HEK293 (cell line): ENCODE measurements around the gene AK3.

Experiments used
- CTCF ChIP-seq: fragments of 450-650 bp; formaldehyde crosslinking; IDR thresholded peaks from 2 replicates; pipeline ENCODE4 v1.5.1; 2016; ENCODE audit warnings: missing biosample characterization, missing genetic modification characterization
- IKZF3 ChIP-seq: fragments of 450-650 bp; IDR thresholded peaks from 2 replicates; pipeline ENCODE4 v1.5.0; 2018; ENCODE audit warnings: missing biosample characterization, mild to moderate bottlenecking, missing genetic modification characterization, moderate library complexity
- ZBTB26 ChIP-seq: fragments of 450-650 bp; formaldehyde crosslinking; optimal IDR thresholded peaks from 2 replicates; pipeline ENCODE3; 2016; ENCODE audit warnings: missing biosample characterization, mild to moderate bottlenecking, missing genetic modification characterization
- ZFP37 ChIP-seq: fragments of 450-650 bp; formaldehyde crosslinking; IDR thresholded peaks from 2 replicates; pipeline ENCODE4 v1.5.1; 2016; ENCODE audit warnings: missing biosample characterization, missing genetic modification characterization
- ZNF157 ChIP-seq: fragments of 450-650 bp; formaldehyde crosslinking; IDR thresholded peaks from 2 replicates; pipeline ENCODE4 v1.5.1; 2016; ENCODE audit warnings: missing biosample characterization, missing genetic modification characterization
- ZNF18 ChIP-seq: fragments of 450-650 bp; formaldehyde crosslinking; IDR thresholded peaks from 2 replicates; pipeline ENCODE4 v1.5.1; 2016; ENCODE audit warnings: missing biosample characterization, missing genetic modification characterization
- ZNF202 ChIP-seq: fragments of 450-650 bp; formaldehyde crosslinking; IDR thresholded peaks from 2 replicates; pipeline ENCODE4 v1.5.1; 2016; ENCODE audit warnings: missing biosample characterization, missing genetic modification characterization, borderline replicate concordance
- ZNF221 ChIP-seq: fragments of 450-650 bp; formaldehyde crosslinking; IDR thresholded peaks from 2 replicates; pipeline ENCODE4 v1.5.1; 2017; ENCODE audit warnings: missing biosample characterization, missing genetic modification characterization, borderline replicate concordance
- ZNF292 ChIP-seq: fragments of 450-650 bp; formaldehyde crosslinking; IDR thresholded peaks from 2 replicates; pipeline ENCODE4 v1.5.1; 2016; ENCODE audit warnings: low read depth, missing biosample characterization, missing genetic modification characterization, borderline replicate concordance
- ZNF548 ChIP-seq: fragments of 450-650 bp; formaldehyde crosslinking; IDR thresholded peaks from 2 replicates; pipeline ENCODE4 v1.5.1; 2016; ENCODE audit warnings: missing biosample characterization, missing genetic modification characterization
- ZNF639 ChIP-seq: fragments of 450-650 bp; formaldehyde crosslinking; IDR thresholded peaks from 2 replicates; pipeline ENCODE4 v1.5.1; 2016; ENCODE audit warnings: missing biosample characterization, missing genetic modification characterization
- ZNF747 ChIP-seq: fragments of 450-650 bp; formaldehyde crosslinking; IDR thresholded peaks from 2 replicates; pipeline ENCODE4 v1.5.1; 2016; ENCODE audit warnings: missing biosample characterization, missing genetic modification characterization

- TF ChIP-seq ZNF202 (tag by site-specific recombination) (no peak), CTCF (tag by site-specific recombination) (no peak), ZNF747 (tag by site-specific recombination) (no peak), ZFP37 (tag by site-specific recombination) (no peak), ZNF292 (tag by site-specific recombination) (no peak), ZNF18 (tag by site-specific recombination) (no peak), ZNF221 (tag by site-specific recombination) (no peak), IKZF3 (no peak), ZNF548 (tag by site-specific recombination) (no peak), ZNF639 (tag by site-specific recombination) (no peak), ZBTB26 (tag by site-specific recombination) (no peak), ZNF157 (tag by site-specific recombination) (no peak)
Observed at GRCh38 chr9:4670591-4670990, 70.4 kb downstream of the AK3 start.
